ENCODE data around the gene POLR2J3.
"Not testable (repeated sequence)": the region's sequence is repeated elsewhere in the genome, so short reads cannot be mapped to it uniquely, and the experiment has no call there.

DNA sequence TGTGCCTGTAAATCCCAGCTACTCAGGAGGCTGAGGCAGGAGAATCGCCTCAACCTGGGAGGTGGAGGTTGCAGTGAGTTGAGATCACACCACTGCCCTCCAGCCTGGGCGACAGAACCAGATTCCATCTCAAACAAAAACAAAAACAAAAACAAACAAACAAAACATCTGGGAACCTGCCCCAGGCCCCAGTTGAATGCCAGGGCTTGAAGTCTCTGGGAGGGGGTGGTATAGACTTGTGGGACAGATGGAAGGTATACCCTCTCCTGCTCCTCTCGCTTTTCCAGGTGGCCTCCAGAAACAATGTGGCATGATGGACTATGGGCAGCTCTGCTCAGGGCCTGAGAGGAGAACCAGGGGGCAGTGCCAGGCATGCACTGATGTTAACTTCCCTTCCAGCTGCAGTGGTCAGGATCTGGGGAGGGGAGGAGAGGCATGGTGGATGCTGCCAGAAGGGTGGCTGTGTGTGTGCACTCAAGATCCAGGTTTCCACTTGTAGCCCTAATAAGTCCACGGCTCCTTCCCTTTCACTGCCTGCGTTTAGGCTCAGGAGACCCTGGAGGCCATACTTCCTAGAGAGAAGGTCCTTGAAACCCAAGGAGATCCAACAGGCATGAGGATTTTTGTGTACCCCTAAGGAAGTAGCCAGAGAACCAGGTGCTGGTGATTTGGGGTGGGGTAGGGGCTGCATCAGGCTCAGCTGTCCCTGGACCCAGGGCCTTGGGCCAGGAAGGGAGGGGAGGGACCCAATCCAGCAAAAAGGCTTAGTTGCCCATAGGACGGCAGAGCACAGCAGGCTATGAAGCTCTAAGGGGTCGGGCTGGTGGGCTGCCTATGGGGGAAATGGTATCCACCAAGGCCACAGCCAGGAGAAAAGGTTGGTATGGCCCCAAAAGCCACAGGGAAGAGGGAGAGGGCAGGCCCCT is 5.2 kb upstream of the POLR2J3 start:
- not testable (repeated sequence) for TF ChIP-seq EZH2, CTCF (IDR thresholded peaks at IDR 0.05)
